H1 (cell line): ENCODE data around the gene AGBL5. TPM values are rescaled to one million over a fixed set of nuclear protein-coding genes. Genes with fewer than 3 reads are reported as not detected.

Experiments used
- CHD7 ChIP-seq: fragments of 300-600 bp; sonication (generic); IDR thresholded peaks from 2 replicates; pipeline ENCODE4 v1.7.1; 2012; ENCODE audit warnings: low read length, moderate library complexity, mild to moderate bottlenecking, inconsistent platforms; ENCODE audit not compliant: insufficient replicate concordance
- FOSL1 ChIP-seq: IDR thresholded peaks from 2 replicates; pipeline ENCODE4 v1.6.1; 2011; ENCODE audit warnings: mild to moderate bottlenecking, low read depth, low read length, moderate library complexity; ENCODE audit not compliant: insufficient read depth
- SIRT6 ChIP-seq: IDR thresholded peaks from one replicate; pipeline ENCODE4 v1.7.1; 2012; ENCODE audit warnings: low read length, inconsistent platforms
- polyA plus RNA-seq, 7 experiments: library from polyadenylated mRNA; depleted of rRNA in 3 of 7; stranded (reverse) in 5 of 7; unstranded in 2 of 7; fragments of >200 nt in 5 of 7; fragments of 200-250 nt in 2 of 7; gene quantifications; 1 replicate in 5 of 7; 2 replicates in 1 of 7; 4 replicates in 1 of 7; pipeline versions ENCODE4 v1.2.1 to v1.2.3, GENCODE V29; 2011 to 2013; ENCODE audit warnings: missing spikeins in 2 of 7, mixed read lengths in 2 of 7
- total RNA-seq: library from RNA; stranded (reverse); fragmentation: NEBNext Ultra II Directional; extraction: Animal tissue kit (Norgen Biotek cat#: 25700); gene quantifications from 2 replicates; pipeline ENCODE4 v1.2.1, GENCODE V29; 2021

AGBL5 gene
- total and polyA plus RNA-seq, 2 of the 8 experiments (the other 6 are each of a cell fraction or from before 2014, with no cell fraction given) = 45.4 to 62.0 TPM

- TF ChIP-seq CHD7 (no peak), FOSL1 (no peak), SIRT6 (no peak)
Observed at GRCh38 chr2:27076323-27076722, 24.9 kb downstream of the AGBL5 start (continued).
